Measurements from ENCODE around the gene GDF10.

GDF10 gene

DNA sequence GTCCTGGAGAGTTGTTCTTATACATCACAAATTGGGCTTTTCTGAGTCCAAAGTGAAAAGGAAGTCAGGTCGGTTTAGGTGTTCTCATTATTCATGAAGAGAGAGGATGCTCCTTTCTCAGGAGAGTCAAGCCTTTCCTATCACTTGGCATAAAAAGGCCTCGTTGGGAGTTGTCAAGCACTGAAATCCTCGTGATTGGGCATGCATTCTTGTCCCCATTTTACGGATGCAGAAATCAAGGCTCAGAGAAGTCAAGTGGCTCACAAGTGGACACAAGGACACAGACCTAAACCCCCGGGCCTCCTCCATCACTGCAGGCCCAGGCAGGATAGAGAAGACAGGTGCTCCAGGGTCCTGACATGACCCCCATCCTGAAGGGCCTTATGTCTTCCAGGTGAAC is 56.7 kb downstream of the GDF10 start:
- DNase-seq (ENCODE audit: low spot score) = no peak

- DNase-seq (ENCODE audit: low spot score) = no peak
Measured at GRCh38 chr10:47357131-47357582, 57.2 kb downstream of the GDF10 start.

DNA sequence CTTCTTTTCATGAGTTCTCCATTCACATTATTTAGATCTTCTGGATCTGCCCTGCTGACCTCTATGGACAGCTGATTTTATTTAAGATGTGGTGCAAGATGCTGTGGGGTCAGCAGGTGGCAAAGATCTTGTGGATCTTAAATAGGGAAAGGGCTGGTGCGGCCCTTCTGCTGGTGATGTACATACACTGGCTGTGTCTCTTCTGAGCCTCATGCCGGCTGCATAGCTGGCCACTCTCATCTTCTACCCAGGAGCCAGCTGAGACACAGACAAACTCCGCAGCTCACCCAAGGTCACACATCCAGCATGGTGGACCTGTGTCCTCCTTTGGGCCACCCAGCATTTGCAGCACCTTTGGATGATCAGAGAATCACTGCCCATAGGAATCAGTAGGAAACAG is 57.9 kb downstream of the GDF10 start:
- no peak for DNase-seq (ENCODE audit: low spot score)

DNA sequence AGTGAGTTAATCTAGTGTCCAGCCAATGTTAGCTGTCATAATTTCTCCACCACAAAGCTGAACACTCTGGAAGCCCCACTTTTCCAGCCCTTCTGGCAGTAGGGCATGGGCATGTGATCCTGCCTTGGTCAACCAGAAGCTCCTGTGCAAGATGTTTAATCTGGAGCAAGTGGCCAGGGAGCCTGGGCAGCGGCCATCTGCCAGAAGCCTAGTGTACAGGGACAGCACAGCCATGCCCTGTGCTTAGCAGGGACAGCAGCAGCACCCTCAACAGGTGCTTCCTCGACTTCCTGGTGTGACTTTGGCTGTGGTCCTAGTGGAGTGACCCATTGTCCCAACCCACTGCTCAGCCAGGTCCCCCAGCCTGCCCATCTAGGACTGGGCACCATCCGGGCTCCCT is 58.5 kb downstream of the GDF10 start:
- DNase-seq (ENCODE audit: low spot score) = no peak

DNA sequence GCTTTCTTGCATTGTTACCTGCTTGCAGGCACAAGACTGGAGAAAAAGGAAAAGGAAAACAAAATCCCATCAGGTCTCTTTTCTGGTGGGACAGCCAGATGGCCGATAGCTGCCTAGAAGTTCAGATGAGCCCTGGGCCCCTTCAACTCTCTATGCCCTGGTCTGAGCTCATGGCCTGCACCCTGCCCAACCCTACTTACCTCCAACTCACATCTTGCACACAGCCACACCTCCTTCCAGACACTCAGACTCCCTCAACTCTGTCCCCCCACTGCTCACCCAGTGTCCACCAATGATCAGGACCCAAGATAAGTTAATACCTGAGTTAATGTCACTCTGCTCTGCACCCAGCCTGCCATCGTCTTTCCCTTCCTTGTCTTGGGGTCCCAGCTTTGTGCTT is 59.1 kb downstream of the GDF10 start:
- DNase-seq (ENCODE audit: low spot score) = no peak

GRCh38 chr10:47359626-47360418 is 59.8 kb downstream of the GDF10 start:
- no peak for DNase-seq (ENCODE audit: low spot score)

DNA sequence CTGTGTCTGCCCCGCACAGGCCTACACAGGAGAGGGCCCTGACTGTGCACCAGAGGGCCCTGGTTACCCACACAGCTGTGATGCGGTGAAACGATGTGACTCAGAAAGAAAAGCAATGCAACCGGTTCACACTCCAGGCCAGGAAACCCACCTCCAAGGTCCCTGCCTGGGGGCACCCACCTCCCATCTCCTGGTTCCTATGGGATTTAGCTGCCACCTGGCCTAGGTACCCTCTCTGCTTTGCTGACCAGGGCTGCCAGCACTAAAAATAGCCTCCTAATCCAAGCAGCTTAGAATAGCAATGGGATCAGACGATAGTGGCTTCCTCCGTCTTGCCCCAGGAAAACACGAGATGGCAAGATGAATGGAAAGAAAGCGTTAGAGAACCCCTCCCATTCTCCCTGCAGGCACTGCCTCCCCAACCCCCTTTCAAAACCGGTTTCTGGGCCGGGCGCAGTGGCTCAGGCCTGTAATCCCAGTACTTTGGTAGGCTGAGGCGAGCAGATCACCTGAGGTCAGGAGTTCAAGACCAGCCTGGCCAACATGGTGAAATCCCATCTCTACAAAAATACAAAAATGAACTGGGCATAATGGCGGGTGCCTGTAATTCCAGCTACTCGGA is 60.5 kb downstream of the GDF10 start:
- no peak for DNase-seq (ENCODE audit: low spot score)

DNA sequence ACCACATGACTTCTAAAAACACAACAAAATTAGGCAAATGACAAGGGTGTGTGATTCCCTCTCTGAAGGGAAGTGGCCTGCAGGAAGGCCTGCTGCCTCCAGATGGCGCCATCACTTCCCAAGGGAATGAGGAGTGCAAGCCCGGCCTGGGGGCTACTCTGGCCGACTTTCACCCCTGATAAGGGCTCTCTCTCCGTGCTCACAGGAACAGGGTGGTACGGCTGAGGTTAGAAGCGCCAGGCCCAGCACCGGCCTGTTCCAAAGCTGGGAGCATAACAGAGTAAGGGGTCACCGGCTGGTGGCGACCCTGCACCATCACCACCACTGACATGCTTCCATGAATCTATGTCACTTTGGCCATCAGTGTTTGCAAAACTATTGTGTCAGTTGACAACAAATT is 61.3 kb downstream of the GDF10 start:
- peak; percentile 67 for DNase-seq (ENCODE audit: low spot score)

GRCh38 chr10:47362199-47362598 is 62.2 kb downstream of the GDF10 start:
- DNase-seq (ENCODE audit: low spot score) = no peak
